ENCODE data around the gene F2R. TPM values are rescaled to one million over a fixed set of nuclear protein-coding genes. Genes with fewer than 3 reads are reported as not detected.

The F2R gene
- total and polyA plus RNA-seq, 2 of the 4 experiments (the other 2 are of a cell fraction), result 85.7 to 147 TPM

- Histone ChIP-seq H3K9ac (ENCODE audit: low read depth, low read length) (peak overlapping the region; percentile 15; the same call in 1 of the 2 replicates), H4K8ac (ENCODE audit: low read depth in 2 of 2, low read length in 2 of 2) (peak overlapping the region; percentile 96 to 98), H3K4ac (ENCODE audit: low read depth, low read length) (peak overlapping the region; percentile 98), H3K27ac (ENCODE audit: insufficient read depth, low read length) (peak overlapping the region; percentile 99), H2BK120ac (ENCODE audit: low read depth, low read length) (peak overlapping the region; percentile 99), H3K4me3 (ENCODE audit: insufficient read depth, low read depth, low read length) (no peak overlapping the region), H3K56ac (ENCODE audit: extremely low read depth, insufficient read depth, low read length) (peak overlapping the region; percentile 87), H4K91ac (ENCODE audit: insufficient read depth, low read depth, low read length) (peak overlapping the region; percentile 100), H2BK15ac (ENCODE audit: low read depth, low read length) (peak overlapping the region; percentile 95), H3K36me3 (ENCODE audit: control insufficient read depth, insufficient read depth, low read length) (no peaks in the 10 kb centered on the region), H3K4me2 (ENCODE audit: low read depth, low read length) (no peak overlapping the region), H2AFZ (replicated peaks; ENCODE audit: low read length, poor library complexity) (no peak overlapping the region), H3K18ac (ENCODE audit: low read depth, low read length) (peak overlapping the region; percentile 100), H4K20me1 (ENCODE audit: insufficient read depth, low read length) (no peaks in the 10 kb centered on the region), H3K9me3 (ENCODE audit: control insufficient read depth, insufficient read depth, low read length) (no peaks in the 10 kb centered on the region), H3K14ac (replicated peaks; ENCODE audit: low read depth, low read length) (peak overlapping the region; percentile 96), H2AK9ac (replicated peaks; ENCODE audit: low read depth, low read length, poor library complexity) (peak overlapping the region; percentile 88), H2BK20ac (ENCODE audit: low read depth, low read length) (peak overlapping the region; percentile 99), H3K23ac (ENCODE audit: low read depth, low read length) (peak overlapping the region; percentile 93), H3K9me1 (ENCODE audit: insufficient read depth, low read length) (peaks cover 11% of the 10 kb centered on the region; the same call in 1 of the 2 replicates), H3K27me3 (ENCODE audit: control insufficient read depth, insufficient read depth, low read length) (no peaks in the 10 kb centered on the region), H3K79me1 (ENCODE audit: low read depth in 1 of 2, low read length in 2 of 2) (peaks cover 0 to 8% of the 10 kb centered on the region in 2 experiments; a peak in 2 of 4 replicates), H2BK5ac (ENCODE audit: low read depth, low read length, poor library complexity, severe bottlenecking) (peak overlapping the region; percentile 100), H4K5ac (ENCODE audit: low read depth, low read length) (peak overlapping the region; percentile 99), H2AK5ac (ENCODE audit: low read depth, low read length) (peak overlapping the region; percentile 100), H3K4me1 (ENCODE audit: control insufficient read depth, insufficient read depth, low read length) (peaks cover 27% of the 10 kb centered on the region)
- dilution Hi-C loops (cut with HindIII; ENCODE audit: low sequenced_read_pairs, unreplicated experiment), result no loop called here
- in situ Hi-C loops (cut with MboI; ENCODE audit: low sequenced_read_pairs), result no loop called here
- peak; percentile 72 for DNase-seq
- WGBS, 2 experiments (ENCODE audit: extremely low coverage in 2 of 2, insufficient read length in 1 of 2), result 83% methylated on average over 2 of the region's 7 CpGs; no CpG with 5 or more reads in 1 of the 2 experiments
- POLR2A ChIA-PET (ENCODE audit: unreplicated experiment), result interaction anchor here (0.6 kb wide), 1 partner anchor 15 kb away, joined by 3 read pairs; no protein-coding TSS in a partner anchor
- peak; percentile 75; the same call in 1 of the 2 replicates for TF ChIP-seq BHLHE40 (IDR thresholded peaks at IDR 0.05; ENCODE audit: low read depth, low read length)
- 0 out of 2 replicates have a peak, but pooled peaks have one; percentile 16 for TF ChIP-seq CEBPB (IDR thresholded peaks at IDR 0.05; ENCODE audit: low read depth, low read length)
- TF ChIP-seq FOS (IDR thresholded peaks at IDR 0.05; ENCODE audit: low read depth, low read length), result no peak
- no TSS peak for BruUV-seq (replicated peaks)
- ATAC-seq (ENCODE audit: low read depth), result peak; percentile 3
- CTCF ChIA-PET, result interaction anchor here (0.6 kb wide), 1 partner anchor 125 kb away, joined by 3 read pairs; no protein-coding TSS in a partner anchor
- intact Hi-C loops (cut with micrococcal nuclease), result no loop called here
These were observed 25.0 kb upstream of the F2R start for GRCh38 chr5:76690704-76691466.

All from IMR-90 (cell line).